Nephron (organoid): ENCODE measurements around the gene TAGLN2.

Source experiments
- H3K27ac Mint-ChIP-seq, 3 experiments: 2 replicates each; pipeline ENCODE4 v1.8.0; 2020; ENCODE audit warnings: mixed read lengths in 3 of 3, mild to moderate bottlenecking in 2 of 3, moderate library complexity in 1 of 3
- H3K27me3 Mint-ChIP-seq: 2 replicates; pipeline ENCODE4 v1.8.0; 2021; ENCODE audit warnings: low read depth, mild to moderate bottlenecking, moderate library complexity, mixed read lengths
- H3K36me3 Mint-ChIP-seq: 2 replicates; pipeline ENCODE4 v1.8.0; 2020; ENCODE audit warnings: low read depth, mixed read lengths
- H3K4me1 Mint-ChIP-seq: 2 replicates; pipeline ENCODE4 v1.8.0; 2020; ENCODE audit warnings: mixed read lengths
- H3K4me3 Mint-ChIP-seq, 3 experiments: 2 replicates each; pipeline ENCODE4 v1.8.0; 2020; ENCODE audit warnings: mild to moderate bottlenecking in 3 of 3, mixed read lengths in 3 of 3, moderate library complexity in 2 of 3
- H3K9me3 Mint-ChIP-seq: 2 replicates; pipeline ENCODE4 v1.8.0; 2020; ENCODE audit warnings: mixed read lengths
- TF ChIP-seq, protein P1 (sequence below), 3 experiments: fragments of 200-600 bp; sonication (generic); IDR thresholded peaks; one replicate each; pipeline ENCODE4 v1.5.0; 2021; ENCODE audit warnings: antibody characterized with exemption in 3 of 3; ENCODE audit not compliant: unreplicated experiment in 3 of 3

TAGLN2 gene

DNA sequence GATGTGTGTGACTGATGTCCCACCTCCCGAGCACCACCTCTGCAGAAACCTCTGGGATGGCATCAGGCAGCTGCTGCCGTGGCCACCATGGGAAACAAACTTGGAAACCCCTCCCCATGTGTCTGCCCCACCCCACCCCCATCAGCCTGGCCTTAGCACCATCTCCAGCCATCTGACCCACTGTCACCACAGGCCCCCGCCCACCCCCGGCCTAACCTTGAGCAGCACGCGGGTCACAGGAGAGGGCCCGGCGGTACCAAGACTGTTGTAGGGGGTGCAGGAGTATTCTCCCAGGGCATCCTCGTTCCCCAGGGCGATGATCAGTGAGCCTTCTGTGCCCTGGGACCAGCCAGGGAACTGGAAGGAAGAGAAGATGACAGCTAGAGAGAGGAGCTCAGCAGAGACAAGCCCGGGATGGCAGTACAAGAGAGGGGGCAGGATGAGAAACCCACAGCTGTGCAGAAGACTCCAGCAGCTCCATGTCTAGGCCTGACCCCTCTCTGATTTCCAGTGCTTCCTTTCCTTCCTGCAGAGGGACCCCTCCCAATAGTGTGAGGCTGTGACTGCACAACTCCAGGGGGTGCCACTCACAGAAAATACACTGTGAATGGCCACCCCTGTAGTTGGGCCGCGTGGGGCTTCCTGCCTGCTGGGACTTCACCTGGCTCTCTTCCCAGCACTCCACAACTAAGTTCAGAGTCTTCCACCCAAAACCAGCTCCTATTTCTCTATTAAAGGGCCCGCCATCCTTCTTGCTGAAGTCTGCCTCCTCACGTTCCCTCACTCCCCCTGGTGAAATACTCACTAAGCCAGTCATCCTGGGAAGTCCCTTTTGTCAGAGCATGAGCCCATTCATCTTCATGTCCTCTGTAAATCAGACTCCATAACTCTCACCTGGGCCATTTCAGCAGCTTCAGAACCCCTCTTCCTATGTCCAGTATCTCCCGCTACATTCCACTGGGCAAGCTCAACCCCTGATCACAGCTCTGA, 7.3 kb upstream of the TAGLN2 start:
- Mint-ChIP-seq H3K36me3 (peaks cover 40% of the 10 kb centered on the region), H3K4me3 (no peak overlapping the region), H3K4me1 (peaks cover 13% of the 10 kb centered on the region), H3K27ac (no peak overlapping the region), H3K27me3 (peaks cover 4% of the 10 kb centered on the region), H3K9me3 (no peaks in the 10 kb centered on the region)
- TF ChIP-seq, protein P1, sequence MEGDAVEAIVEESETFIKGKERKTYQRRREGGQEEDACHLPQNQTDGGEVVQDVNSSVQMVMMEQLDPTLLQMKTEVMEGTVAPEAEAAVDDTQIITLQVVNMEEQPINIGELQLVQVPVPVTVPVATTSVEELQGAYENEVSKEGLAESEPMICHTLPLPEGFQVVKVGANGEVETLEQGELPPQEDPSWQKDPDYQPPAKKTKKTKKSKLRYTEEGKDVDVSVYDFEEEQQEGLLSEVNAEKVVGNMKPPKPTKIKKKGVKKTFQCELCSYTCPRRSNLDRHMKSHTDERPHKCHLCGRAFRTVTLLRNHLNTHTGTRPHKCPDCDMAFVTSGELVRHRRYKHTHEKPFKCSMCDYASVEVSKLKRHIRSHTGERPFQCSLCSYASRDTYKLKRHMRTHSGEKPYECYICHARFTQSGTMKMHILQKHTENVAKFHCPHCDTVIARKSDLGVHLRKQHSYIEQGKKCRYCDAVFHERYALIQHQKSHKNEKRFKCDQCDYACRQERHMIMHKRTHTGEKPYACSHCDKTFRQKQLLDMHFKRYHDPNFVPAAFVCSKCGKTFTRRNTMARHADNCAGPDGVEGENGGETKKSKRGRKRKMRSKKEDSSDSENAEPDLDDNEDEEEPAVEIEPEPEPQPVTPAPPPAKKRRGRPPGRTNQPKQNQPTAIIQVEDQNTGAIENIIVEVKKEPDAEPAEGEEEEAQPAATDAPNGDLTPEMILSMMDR (IDR thresholded peaks at IDR 0.05; ENCODE audit: unreplicated experiment in 3 of 3): no peak

DNA sequence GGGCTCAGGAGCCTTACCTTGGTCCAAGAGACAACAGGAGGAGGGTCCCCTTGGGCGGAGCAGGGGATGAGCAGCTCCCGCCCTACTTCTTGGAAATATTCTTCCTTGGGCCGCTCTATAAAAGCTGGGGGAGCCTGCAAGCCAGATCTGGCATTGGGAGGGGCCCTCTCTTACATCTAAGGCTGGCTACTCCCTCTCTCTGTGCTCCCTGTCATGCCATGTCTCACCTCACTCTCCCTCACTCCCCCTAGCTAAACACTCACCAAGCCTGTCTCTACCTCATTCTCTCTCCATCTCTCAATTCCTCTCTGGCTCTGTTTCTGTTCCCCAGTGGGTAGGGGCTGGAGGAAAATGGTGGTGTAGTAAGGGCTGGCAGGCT, 6.5 kb upstream of the TAGLN2 start:
- Mint-ChIP-seq H3K27me3 (peaks cover 4% of the 10 kb centered on the region), H3K4me3 (no peak overlapping the region), H3K9me3 (no peaks in the 10 kb centered on the region), H3K36me3 (peaks cover 48% of the 10 kb centered on the region), H3K4me1 (peaks cover 9% of the 10 kb centered on the region), H3K27ac (no peak overlapping the region)
- TF ChIP-seq, protein P1 (IDR thresholded peaks at IDR 0.05; ENCODE audit: unreplicated experiment in 3 of 3): no peak

DNA sequence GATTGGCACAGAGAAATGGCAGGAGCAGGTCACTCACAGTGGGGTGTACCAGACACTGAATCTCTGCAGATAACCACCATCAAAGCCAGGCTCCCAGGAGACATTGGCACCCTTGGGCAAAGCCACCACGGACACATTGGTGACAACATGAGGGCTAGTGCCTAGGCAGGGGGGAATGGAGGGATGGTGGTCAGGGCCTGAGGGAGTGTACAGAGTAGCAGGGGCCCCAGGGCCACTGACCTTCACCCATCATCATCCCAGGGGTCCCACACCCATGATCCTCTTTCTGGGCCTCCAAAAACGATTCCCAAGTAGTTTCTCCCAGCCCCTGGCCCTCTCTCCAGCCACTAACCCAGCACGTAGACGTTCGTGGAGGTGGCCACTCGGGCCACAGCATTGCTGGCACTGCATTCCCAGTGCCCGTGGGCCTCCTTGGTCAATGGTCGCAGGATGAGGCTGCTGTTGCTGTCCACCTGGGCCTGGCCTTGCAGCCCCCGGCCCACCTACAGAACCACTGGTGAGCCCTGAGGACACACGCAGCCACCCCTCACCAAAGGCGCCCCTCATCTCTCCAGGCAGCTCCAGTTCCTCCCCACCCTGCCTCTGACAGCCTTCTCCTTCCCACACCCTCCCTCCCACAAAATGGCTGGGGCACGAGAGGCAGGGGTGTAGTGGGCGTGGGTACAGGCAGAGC, 5.9 kb upstream of the TAGLN2 start:
- Mint-ChIP-seq H3K4me3 (no peak overlapping the region), H3K27me3 (peaks cover 4% of the 10 kb centered on the region), H3K36me3 (peaks cover 49% of the 10 kb centered on the region), H3K9me3 (no peaks in the 10 kb centered on the region), H3K27ac (no peak overlapping the region), H3K4me1 (peaks cover 14% of the 10 kb centered on the region)
- TF ChIP-seq, protein P1 (IDR thresholded peaks at IDR 0.05; ENCODE audit: unreplicated experiment in 3 of 3): no peak

DNA sequence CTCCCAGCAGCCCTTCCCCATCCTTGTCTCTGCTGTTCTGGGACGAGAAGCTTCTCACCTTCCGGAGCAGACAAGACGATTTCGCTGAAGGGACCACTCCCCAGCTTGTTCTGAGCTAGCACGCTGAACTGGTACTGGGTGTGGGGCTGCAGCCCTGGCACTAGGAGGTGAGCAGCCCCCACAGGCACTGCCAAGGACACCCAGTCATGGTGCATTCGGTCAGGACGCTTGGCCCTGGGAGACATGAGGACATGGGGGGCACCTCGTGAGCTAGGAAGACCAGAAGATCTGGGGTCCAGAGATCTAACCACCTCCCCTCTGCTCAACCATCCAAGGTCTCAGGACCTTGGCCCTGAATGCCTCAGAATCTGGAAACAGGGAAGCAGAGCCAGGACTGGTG, 5.3 kb upstream of the TAGLN2 start:
- Mint-ChIP-seq H3K4me1 (peaks cover 20% of the 10 kb centered on the region), H3K4me3 (no peak overlapping the region), H3K9me3 (no peaks in the 10 kb centered on the region), H3K27me3 (peaks cover 4% of the 10 kb centered on the region), H3K27ac (no peak overlapping the region), H3K36me3 (peaks cover 43% of the 10 kb centered on the region)
- TF ChIP-seq, protein P1 (IDR thresholded peaks at IDR 0.05; ENCODE audit: unreplicated experiment in 3 of 3): no peak

DNA sequence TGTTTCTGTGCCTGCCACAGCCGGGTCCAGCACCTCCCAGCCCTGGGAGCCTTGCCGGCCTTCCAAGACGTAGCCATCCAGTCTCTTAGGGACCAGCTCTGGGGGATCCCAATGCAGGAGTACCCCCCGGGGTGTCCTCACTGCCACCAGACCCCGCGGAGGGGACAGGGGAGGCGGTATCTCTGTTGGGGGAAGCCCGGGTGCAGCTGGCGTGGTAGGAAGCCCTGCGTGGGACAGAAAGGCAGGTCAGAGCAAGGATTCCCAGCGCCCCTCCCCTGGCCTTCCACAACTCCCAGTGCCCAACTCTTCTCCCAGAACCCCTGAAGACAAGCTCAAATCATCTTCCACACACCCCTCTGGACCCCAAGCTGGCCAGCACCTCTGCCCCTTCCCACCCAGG, 4.9 kb upstream of the TAGLN2 start:
- Mint-ChIP-seq H3K27ac (no peak overlapping the region), H3K4me3 (no peak overlapping the region), H3K36me3 (peaks cover 39% of the 10 kb centered on the region), H3K27me3 (peaks cover under 1% of the 10 kb centered on the region), H3K9me3 (no peaks in the 10 kb centered on the region), H3K4me1 (peaks cover 24% of the 10 kb centered on the region)
- TF ChIP-seq, protein P1 (IDR thresholded peaks at IDR 0.05; ENCODE audit: unreplicated experiment in 3 of 3): no peak
